CD14-positive monocyte (primary cell): Measurements from ENCODE around the gene TOMM6. TPM values are rescaled to one million over a fixed set of nuclear protein-coding genes. Genes with fewer than 3 reads are reported as not detected.
A peak's percentile ranks its signal among the peaks of the same experiment; 100 is the strongest.

ENCODE experiments used
- DNase-seq, 3 donors: peaks; one replicate each; pipeline ENCODE4 v3.0.0-alpha.2; 2011 to 2022
- H2AFZ ChIP-seq: 2 replicates; pipeline ENCODE4 v1.6.0; 2012; ENCODE audit warnings: mild to moderate bottlenecking, low read depth, low read length, inconsistent platforms; ENCODE audit not compliant: insufficient read depth, poor library complexity, severe bottlenecking
- H3K27ac ChIP-seq, 2 donors: 1 replicate in 1 of 2; 2 replicates in 1 of 2; pipeline ENCODE4 v1.5.1; 2012 to 2013; ENCODE audit warnings: low read length in 2 of 2, control low read depth in 1 of 2, inconsistent platforms in 1 of 2, low read depth in 1 of 2, mild to moderate bottlenecking in 1 of 2
- H3K27me3 ChIP-seq, 2 donors: one replicate each; pipeline versions ENCODE4 v1.6.0 to v1.6.1; 2011 to 2013; ENCODE audit warnings: low read length in 2 of 2; ENCODE audit not compliant: control insufficient read depth in 2 of 2, insufficient read depth in 2 of 2
- H3K36me3 ChIP-seq, 2 donors: replicated peaks in 1 of 2; 1 replicate in 1 of 2; 2 replicates in 1 of 2; pipeline versions ENCODE4 v1.5.1 to v1.6.1; 2012 to 2013; ENCODE audit warnings: low read length in 2 of 2, control low read depth in 1 of 2, inconsistent platforms in 1 of 2, mild to moderate bottlenecking in 1 of 2; ENCODE audit not compliant: insufficient read depth in 2 of 2, control insufficient read depth in 1 of 2
- H3K4me1 ChIP-seq, 2 donors: 1 replicate in 1 of 2; 2 replicates in 1 of 2; pipeline versions ENCODE4 v1.5.1 to v1.6.1; 2012 to 2013; ENCODE audit warnings: low read length in 2 of 2, control low read depth in 1 of 2, inconsistent platforms in 1 of 2, mild to moderate bottlenecking in 1 of 2, moderate library complexity in 1 of 2; ENCODE audit not compliant: insufficient read depth in 2 of 2, control insufficient read depth in 1 of 2
- H3K4me2 ChIP-seq: replicated peaks from 2 replicates; pipeline ENCODE3; 2012; ENCODE audit warnings: low read length, moderate library complexity, mild to moderate bottlenecking; ENCODE audit not compliant: poor library complexity, severe bottlenecking; ENCODE audit errors: extremely low read depth
- H3K4me3 ChIP-seq, 3 experiments: fragments of 200-600 bp in 1 of 3; sonication (generic) in 1 of 3; replicated peaks in 1 of 3; 1 replicate in 2 of 3; 2 replicates in 1 of 3; pipeline ENCODE4 v1.5.1; 2011 to 2013; ENCODE audit warnings: low read length in 3 of 3, mild to moderate bottlenecking in 3 of 3, control low read depth in 2 of 3, low read depth in 2 of 3, inconsistent platforms in 1 of 3, moderate library complexity in 1 of 3
- H3K79me2 ChIP-seq: 2 replicates; pipeline ENCODE4 v1.6.0; 2012; ENCODE audit warnings: mild to moderate bottlenecking, control low read depth, inconsistent platforms, low read length, moderate library complexity; ENCODE audit not compliant: insufficient read depth
- H3K9ac ChIP-seq: 2 replicates; pipeline ENCODE4 v1.6.0; 2017; ENCODE audit warnings: low read length, mild to moderate bottlenecking; ENCODE audit not compliant: insufficient read depth, poor library complexity, severe bottlenecking
- H3K9me3 ChIP-seq, 2 donors: replicated peaks in 1 of 2; 1 replicate in 1 of 2; 2 replicates in 1 of 2; pipeline versions ENCODE4 v1.5.1 to v1.6.1; 2012 to 2013; ENCODE audit warnings: low read length in 2 of 2, control low read depth in 1 of 2; ENCODE audit not compliant: control insufficient read depth in 1 of 2, insufficient read depth in 1 of 2
- H4K20me1 ChIP-seq: 2 replicates; pipeline ENCODE4 v1.6.0; 2012; ENCODE audit warnings: mild to moderate bottlenecking, low read length, control low read depth, moderate library complexity; ENCODE audit not compliant: insufficient read depth
- H3K27ac Mint-ChIP-seq, 7 donors: one replicate each; pipeline ENCODE4 v1.8.0; 2020; ENCODE audit warnings: mild to moderate bottlenecking in 7 of 7, mixed read lengths in 7 of 7, moderate library complexity in 6 of 7, inconsistent platforms in 2 of 7
- H3K27me3 Mint-ChIP-seq, 3 donors: one replicate each; pipeline ENCODE4 v1.8.0; 2021 to 2022; ENCODE audit warnings: low read depth in 3 of 3, mild to moderate bottlenecking in 3 of 3, mixed read lengths in 3 of 3, moderate library complexity in 3 of 3, inconsistent platforms in 1 of 3
- H3K36me3 Mint-ChIP-seq, 2 donors: one replicate each; pipeline ENCODE4 v1.8.0; 2020; ENCODE audit warnings: mixed read lengths in 2 of 2, inconsistent platforms in 1 of 2, mild to moderate bottlenecking in 1 of 2
- H3K4me1 Mint-ChIP-seq: one replicate; pipeline ENCODE4 v1.8.0; 2020; ENCODE audit warnings: mild to moderate bottlenecking, mixed read lengths
- H3K4me3 Mint-ChIP-seq, 2 donors: one replicate each; pipeline ENCODE4 v1.8.0; 2020; ENCODE audit warnings: mild to moderate bottlenecking in 2 of 2, mixed read lengths in 2 of 2, moderate library complexity in 1 of 2
- H3K9me3 Mint-ChIP-seq, 7 donors: one replicate each; pipeline ENCODE4 v1.8.0; 2020 to 2022; ENCODE audit warnings: mixed read lengths in 7 of 7, mild to moderate bottlenecking in 6 of 7, moderate library complexity in 6 of 7, inconsistent platforms in 2 of 7
- WGBS: methylation state at CpG from one replicate; pipeline ENCODE4 v1.1.5; 2013; ENCODE audit warnings: missing lambda C conversion rate; ENCODE audit not compliant: insufficient coverage; 5-methylcytosine and 5-hydroxymethylcytosine counted together
- intact Hi-C, 2 donors: fragments of 100-400 bp; cut with micrococcal nuclease; formaldehyde crosslinking; loops; one replicate each; pipeline versions ENCODE4 v1.15.0 to v1.15.1; 2023
- polyA plus RNA-seq, 3 donors: library from polyadenylated mRNA; depleted of rRNA in 1 of 3; unstranded in 2 of 3; stranded (reverse) in 1 of 3; fragments of 300-500 nt in 2 of 3; fragments of >200 nt in 1 of 3; fragmentation: Illumina TruSeq in 2 of 3; gene quantifications; 1 replicate in 2 of 3; 2 replicates in 1 of 3; pipeline ENCODE4 v1.2.3, GENCODE V29; 2012 to 2021
- TF ChIP-seq, protein P1 (sequence below): fragments of 200-600 bp; IDR thresholded peaks from one replicate; pipeline ENCODE4 v1.8.0; 2022; ENCODE audit warnings: antibody characterized with exemption, mild to moderate bottlenecking

The TOMM6 gene
- polyA plus RNA-seq, 3 donors: 271 to 382 (median 343) TPM

DNA sequence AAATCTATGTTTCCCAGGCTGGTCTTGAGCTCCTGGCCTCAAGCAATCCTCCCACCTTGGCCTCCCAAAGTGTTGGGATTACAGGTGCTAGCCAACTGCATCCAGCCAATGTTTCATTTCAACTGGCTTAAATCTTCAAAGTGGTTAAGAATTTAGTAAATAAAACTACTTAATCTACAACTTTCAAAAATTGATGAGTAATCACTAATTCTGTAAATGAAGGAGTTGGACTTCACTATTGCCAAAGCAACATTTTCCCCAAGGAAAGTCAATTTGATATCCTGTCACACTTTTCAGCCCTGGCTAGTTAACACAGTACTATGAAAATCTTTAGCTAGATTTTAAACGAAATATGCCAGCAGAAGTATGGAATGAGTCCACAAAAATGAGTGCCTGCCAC is 3.8 kb downstream of the TOMM6 start:
- peaks cover 45 to 55% of the 10 kb centered on the region in 2 donors for H3K36me3 Mint-ChIP-seq
- peaks cover 3 to 28% of the 10 kb centered on the region in 2 donors for H3K4me1 ChIP-seq
- no peak overlapping the region for H2AFZ ChIP-seq
- H3K27ac Mint-ChIP-seq: no peak overlapping the region
- H3K4me1 Mint-ChIP-seq: peaks cover 4% of the 10 kb centered on the region
- no CpG with 5 or more reads among the region's 1 CpG for WGBS
- peaks cover 0 to 2% (median 0%) of the 10 kb centered on the region in 3 donors for H3K27me3 Mint-ChIP-seq
- no peak overlapping the region for H3K4me3 Mint-ChIP-seq
- H3K36me3 ChIP-seq: peaks cover 28 to 59% of the 10 kb centered on the region in 2 donors
- no peak overlapping the region for H3K27ac ChIP-seq
- TF ChIP-seq, protein P1, sequence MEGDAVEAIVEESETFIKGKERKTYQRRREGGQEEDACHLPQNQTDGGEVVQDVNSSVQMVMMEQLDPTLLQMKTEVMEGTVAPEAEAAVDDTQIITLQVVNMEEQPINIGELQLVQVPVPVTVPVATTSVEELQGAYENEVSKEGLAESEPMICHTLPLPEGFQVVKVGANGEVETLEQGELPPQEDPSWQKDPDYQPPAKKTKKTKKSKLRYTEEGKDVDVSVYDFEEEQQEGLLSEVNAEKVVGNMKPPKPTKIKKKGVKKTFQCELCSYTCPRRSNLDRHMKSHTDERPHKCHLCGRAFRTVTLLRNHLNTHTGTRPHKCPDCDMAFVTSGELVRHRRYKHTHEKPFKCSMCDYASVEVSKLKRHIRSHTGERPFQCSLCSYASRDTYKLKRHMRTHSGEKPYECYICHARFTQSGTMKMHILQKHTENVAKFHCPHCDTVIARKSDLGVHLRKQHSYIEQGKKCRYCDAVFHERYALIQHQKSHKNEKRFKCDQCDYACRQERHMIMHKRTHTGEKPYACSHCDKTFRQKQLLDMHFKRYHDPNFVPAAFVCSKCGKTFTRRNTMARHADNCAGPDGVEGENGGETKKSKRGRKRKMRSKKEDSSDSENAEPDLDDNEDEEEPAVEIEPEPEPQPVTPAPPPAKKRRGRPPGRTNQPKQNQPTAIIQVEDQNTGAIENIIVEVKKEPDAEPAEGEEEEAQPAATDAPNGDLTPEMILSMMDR: no peak
- intact Hi-C loops: no loop called here
- no peaks in the 10 kb centered on the region for H3K27me3 ChIP-seq
- no peaks in the 10 kb centered on the region for H3K9me3 Mint-ChIP-seq
- no peak overlapping the region for H3K4me3 ChIP-seq
- H3K4me2 ChIP-seq: no peak overlapping the region
- H3K79me2 ChIP-seq: peaks cover 23% of the 10 kb centered on the region
- DNase-seq: no peak
- no peak overlapping the region for H3K9ac ChIP-seq
- no peaks in the 10 kb centered on the region for H3K9me3 ChIP-seq
- peaks cover 9% of the 10 kb centered on the region for H4K20me1 ChIP-seq

DNA sequence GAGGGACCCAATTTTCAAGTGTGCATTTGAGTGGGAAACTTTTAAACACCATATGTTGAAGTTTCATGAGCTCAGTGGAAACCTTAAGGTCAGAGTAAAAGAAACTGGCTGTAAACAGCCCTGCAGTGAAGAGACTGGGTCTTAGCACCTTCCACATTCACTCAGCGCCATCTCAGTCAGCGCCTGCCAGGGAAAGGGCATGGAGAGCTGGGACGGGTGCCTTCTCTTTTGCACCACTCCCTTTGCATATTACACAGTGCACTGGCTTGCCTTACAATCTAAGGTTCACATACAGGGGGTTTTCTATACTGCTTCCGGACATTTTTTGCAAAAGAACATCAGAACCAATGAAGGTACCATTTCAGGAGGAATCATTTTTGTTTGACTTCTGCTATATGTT is 4.5 kb downstream of the TOMM6 start:
- no peak overlapping the region for H3K27ac ChIP-seq

More for the DNA sequence above, 4.5 kb downstream of the TOMM6 start:
- no peak overlapping the region for H3K4me3 Mint-ChIP-seq
- peaks cover 28 to 63% of the 10 kb centered on the region in 2 donors for H3K36me3 ChIP-seq
- WGBS: 83% methylated on average over 1 of the region's 4 CpGs
- H3K4me3 ChIP-seq: no peak overlapping the region
- H3K27me3 ChIP-seq: no peaks in the 10 kb centered on the region
- no peaks in the 10 kb centered on the region for H3K9me3 Mint-ChIP-seq
- H3K4me1 Mint-ChIP-seq: peaks cover 4% of the 10 kb centered on the region
- TF ChIP-seq, protein P1: no peak
- peaks cover 3 to 22% of the 10 kb centered on the region in 2 donors for H3K4me1 ChIP-seq
- H3K79me2 ChIP-seq: peaks cover 18% of the 10 kb centered on the region
- intact Hi-C loops: no loop called here
- H4K20me1 ChIP-seq: peaks cover 9% of the 10 kb centered on the region
- no peak overlapping the region for H2AFZ ChIP-seq
- peaks cover 0 to 2% (median 0%) of the 10 kb centered on the region in 3 donors for H3K27me3 Mint-ChIP-seq
- H3K4me2 ChIP-seq: no peak overlapping the region
- no peaks in the 10 kb centered on the region for H3K9me3 ChIP-seq
- no peak overlapping the region for H3K9ac ChIP-seq
- peak overlapping the region in 2 of 7 donors; percentile 13 to 32 for H3K27ac Mint-ChIP-seq
- DNase-seq: no peak
- H3K36me3 Mint-ChIP-seq: peaks cover 47 to 62% of the 10 kb centered on the region in 2 donors
